ENCODE measurements around the gene CD200.
"Not testable (repeated sequence)": the region's sequence is repeated elsewhere in the genome, so short reads cannot be mapped to it uniquely, and the experiment has no call there.

The CD200 gene

DNA sequence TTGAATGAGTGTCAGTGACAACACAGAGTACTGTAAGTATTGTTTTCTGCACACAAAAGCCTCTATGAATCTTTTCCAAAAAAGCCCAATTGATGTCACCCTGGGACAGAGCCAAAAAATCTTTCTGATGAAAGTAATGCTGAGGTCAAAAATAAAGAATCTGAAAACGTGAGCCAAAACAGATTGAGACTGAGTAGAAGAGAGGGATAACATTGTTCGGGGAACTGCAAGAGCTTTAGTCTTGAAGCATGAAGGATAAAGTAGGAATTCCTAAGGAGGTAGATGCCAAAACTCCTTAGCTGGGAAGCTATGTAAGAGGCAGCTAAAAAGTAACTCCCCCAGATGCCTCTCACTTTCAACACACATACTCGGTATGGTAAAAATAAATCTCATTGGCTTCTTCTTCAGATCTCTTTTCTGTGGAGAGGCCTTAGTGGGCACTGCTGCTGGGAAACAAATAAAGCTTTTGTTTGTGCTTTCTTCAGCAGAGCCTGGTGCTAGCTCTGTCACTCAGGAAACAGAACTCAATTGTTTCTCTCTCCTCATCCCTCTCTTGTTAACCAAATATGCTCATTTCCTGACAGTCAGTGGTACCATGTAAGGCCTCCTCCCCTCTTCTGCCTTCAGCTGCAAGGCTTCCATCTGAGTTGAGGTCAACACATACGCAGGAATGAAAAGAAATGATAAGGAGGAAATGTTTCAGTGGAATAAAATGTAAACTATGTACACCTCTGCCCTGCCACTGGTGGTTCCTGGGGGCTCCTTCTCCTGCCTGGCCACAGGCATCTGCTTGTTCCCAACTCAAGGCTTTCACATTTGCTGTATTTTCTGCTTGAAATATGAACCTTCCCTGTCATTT lies 58.1 kb downstream of the CD200 start:
- peak; percentile 93 for DNase-seq (ENCODE audit: low spot score)

DNA sequence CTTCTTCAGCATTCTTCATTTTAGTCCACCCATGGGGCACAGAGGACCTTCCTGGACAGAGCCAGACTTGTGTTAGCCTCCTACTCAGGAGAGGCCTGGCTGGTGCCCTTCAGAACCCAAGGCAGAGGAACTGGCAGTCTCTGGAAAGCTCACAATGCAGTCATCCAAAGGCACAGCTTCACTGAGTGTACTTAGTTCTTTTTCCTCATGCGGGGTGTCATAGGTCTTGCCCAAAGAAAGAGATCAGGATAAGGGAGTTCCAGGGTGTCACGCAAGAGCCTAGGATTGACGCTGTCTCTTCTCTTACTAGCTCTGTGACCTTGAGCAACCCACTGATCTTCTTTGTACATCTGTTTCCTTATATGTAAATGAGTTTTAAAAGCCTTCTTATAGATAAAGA lies 58.7 kb downstream of the CD200 start:
- DNase-seq (ENCODE audit: low spot score) = no peak

DNA sequence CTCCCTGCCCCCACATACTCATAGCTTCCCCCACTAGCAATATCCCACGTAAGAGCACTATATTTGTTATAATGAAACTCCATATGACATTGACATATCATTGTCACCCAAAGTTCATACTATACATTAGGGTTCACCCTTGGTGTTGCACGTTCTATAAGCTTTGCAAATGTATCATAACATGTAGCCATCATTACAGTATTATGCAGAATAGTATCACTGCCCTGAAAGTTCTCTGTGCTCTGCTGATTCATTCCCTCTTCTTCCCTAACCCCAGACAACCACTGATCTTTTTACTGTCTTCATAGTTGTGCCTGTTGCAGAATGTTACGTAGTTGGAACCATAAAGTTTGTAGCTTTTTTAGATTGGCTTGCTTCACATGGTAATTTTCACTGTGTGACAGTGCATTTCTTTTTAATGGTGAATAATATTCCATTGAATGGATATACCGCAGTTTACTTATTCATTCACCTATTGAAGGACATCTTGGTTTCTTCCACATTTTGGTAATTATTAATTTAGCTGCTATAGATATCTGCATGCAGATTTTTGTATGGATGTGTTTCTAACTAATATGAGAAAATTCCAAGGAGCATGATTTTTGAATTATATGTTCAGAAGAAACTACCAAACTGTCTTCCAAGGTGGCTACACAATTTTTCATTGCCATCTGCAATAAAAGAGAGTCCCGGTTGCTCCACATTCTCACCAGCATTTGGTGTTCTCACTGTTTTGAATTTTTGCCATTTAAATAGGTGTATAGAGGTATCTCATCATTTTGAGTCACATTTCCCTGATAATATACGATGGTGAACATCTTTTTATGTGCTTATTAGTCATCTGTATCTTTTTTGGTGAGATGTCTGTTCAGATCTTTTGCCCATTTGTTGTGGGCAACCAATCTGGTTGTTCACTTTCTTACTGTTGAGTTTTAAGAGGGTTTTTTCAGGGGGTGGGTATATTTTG lies 59.7 kb downstream of the CD200 start:
- DNase-seq (ENCODE audit: low spot score) = no peak

DNA sequence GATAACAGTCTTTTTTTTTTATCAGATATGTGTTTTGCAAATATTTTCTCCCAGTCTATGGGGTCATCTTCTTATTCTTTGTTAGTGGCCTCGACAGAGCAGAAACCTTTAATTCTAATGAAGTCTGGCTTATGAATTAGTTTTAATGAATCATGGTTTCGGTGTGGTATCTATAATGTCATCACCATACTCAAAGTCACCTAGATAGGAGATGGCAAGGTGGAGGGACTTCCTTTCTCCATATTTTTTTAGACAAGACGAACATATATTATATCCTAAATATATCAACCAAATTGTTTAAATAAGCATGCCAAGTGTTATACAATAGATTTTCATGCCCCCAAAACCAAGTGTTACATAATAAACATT lies 60.4 kb downstream of the CD200 start:
- no peak for DNase-seq (ENCODE audit: low spot score)

DNA sequence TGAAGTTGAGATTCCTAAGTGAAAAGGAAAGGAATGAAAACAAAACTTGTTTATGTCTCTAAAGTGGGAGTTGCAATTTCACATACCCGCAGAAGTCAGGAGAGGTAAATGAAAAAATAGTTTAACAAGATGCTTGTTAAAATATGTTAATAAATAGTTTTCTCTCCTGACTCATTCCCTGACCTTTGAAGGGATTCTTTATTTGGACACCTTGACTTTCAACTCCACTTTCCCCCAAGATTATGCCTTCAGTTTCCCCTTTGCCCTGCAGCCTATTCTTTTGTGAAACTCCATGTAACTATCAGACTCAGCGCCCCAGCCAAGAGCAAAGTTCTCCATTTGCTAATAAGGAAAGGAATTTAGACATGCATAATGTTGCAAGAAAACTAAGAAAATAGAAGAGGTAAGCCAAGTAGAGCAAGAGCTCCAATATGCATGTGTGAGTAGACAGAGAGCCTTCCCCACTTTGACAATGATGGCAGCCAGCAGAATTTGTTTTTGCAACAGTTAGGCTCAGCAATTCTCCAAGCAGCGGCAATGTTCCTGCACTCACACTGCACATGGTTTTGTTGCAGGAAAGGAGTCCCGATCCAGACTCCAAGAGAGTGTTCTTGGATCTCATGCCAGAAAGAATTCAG lies 61.2 kb downstream of the CD200 start:
- no peak for DNase-seq (ENCODE audit: low spot score)

DNA sequence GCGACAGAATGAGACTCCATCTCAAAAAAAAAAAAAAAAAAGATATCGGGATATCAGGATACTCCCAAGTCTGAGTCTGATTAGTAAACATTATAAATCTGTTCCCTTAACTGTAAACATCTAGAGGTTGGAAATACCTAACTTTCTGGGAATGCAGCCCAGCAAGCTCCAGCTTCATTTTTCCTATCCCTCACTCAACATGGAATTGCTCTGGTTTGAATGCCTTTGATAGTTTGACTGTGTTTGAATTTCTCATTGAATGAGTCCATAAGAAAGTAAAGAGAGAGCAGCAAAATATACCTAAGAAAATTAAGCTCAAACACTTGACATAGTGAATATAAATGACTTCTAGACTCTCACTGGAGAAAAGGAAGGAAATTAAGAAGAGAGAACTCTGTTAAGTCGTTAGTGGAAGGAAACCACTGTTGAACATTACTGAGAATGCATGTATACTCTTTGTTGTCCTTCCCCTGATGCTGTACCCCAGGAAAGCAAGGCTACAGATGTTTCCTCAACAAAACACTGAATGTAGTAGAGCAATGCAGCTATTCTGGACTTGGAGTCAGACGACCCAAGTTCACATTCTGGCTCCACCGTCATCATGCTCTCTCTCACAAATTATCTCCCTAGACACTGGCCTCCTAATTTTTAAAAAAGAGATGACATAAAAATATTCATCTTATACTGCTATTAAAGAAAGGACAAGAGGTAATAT lies 62.4 kb downstream of the CD200 start:
- no peak for DNase-seq (ENCODE audit: low spot score)

DNA sequence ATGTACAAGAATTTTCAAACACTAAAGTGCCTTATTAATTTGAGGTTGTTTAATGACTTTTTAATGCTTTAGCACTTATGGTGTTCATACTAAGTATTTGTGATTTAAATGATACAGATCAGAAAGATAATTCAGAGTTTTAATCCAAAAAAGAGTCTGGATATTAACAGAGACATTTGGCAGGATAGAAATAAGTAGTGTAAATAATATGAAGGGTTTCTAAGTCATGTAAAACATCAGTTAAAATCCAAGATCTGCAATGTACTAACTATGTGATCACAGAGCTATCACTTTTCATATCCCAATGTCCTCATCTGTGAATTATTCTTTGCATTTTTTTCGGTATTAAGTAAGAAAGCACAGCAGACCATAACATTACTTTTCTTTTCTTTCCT lies 62.9 kb downstream of the CD200 start:
- no peak for DNase-seq (ENCODE audit: low spot score)

DNA sequence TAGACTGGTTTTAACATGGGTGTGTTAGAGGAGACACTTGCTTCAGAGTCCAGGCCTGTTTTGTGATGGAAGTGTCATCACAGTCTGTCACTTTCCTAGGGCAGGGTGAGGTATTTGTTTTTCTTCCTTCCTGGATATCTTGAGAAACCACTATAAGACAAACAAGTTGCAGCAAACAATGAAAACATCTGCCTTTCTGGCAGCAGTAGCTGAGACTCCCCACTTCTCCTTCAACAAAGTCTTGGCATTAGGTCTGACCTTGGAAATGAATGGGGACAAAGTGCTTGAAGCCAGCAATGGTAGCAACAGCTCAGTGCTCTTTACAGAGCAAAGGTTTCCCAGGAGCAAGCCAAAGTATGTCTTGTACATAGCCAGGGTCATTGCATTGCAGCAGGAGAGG lies 64.6 kb downstream of the CD200 start:
- DNase-seq (ENCODE audit: low spot score) = no peak

DNA sequence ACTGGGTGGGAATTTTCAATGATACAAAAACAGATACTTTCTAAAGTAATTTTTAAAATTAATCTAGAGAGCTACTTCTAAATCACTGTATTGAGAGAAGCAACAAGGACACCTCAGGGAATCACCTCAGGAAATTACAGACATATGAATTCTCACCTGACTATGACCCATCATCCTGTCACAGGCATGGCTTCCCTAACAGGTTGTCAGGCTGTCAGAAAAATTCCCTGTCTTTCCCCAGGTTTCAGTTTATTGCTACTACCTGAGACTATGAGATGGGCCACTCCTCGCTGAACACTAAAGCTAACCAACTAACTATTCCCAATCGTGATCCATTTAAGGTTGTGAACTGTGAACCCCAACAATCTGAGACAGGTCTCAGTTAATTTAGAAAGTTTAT lies 66.1 kb downstream of the CD200 start:
- DNase-seq (ENCODE audit: low spot score) = no peak

DNA sequence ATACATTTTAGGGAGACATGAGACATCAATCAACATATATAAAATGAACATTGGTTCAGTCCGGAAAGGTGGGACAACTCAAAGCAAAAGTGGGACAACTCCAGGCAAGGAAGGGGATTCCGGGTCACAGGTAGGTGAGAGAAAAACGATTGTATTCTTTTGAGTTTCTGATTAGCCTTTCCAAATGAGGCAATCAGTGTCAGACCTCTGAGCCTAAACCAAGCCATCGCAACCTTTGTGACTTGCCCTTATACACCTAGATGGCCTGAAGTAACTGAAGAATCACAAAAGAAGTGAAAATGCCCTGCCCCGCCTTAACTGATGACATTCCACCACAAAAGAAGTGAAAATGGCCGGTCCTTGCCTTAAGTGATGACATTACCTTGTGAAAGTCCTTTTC lies 66.6 kb downstream of the CD200 start:
- DNase-seq (ENCODE audit: low spot score) = not testable (repeated sequence)

DNA sequence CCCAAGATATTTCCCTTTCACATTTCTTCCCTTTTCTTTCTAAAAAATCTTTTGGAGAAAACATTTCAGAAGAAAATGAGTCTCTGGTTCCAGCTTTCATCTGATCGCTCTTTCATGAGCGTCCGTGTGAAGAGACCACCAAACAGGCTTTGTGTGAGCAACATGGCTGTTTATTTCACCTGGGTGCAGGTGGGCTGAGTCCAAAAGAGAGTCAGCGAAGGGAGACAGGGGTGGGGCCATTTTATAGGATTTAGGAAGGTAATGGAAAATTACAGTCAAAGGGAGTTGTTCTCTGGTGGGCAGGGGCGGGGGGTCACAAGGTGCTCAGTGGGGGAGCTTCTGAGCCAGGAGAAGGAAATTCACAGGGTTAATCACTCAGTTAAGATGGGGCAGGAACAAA lies 67.4 kb downstream of the CD200 start:
- not testable (repeated sequence) for DNase-seq (ENCODE audit: low spot score)

DNA sequence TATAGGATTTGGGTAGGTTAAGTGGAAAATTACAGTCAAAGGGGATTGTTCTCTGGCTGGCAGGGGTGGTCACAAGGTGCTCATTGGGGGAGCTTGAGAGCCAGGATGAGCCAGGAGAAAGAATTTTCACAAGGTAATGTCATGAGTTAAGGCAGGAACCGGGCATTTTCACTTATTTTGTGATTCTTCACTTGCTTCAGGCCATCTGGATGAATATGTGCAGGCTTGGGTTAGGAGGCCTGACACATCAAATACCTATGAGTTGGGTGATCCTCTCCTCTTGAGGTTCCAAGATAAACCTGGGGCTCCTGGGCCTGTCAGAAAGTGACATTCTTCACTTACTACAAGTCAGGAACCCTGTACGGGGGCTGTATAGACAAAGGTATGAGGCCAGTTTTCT lies 68.7 kb downstream of the CD200 start:
- no peak for DNase-seq (ENCODE audit: low spot score)

DNA sequence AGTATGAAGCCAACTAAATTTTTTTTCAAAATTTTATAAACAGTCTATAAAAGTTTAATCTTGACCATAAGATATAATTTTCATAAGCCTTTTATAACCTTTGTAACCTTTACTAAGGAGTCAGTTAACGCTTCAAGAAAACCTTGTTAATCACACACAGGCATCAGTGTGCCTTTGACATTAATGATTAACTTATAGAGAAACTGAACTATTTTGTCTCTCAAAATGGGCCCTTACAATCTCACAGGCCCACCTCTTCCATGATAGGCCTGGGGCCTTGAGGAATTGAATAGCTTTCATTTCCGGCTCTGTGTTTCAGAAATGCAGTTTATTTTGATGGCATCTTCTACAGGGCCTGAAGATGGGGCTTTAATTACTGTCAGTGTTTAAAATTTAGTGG lies 70.1 kb downstream of the CD200 start:
- DNase-seq (ENCODE audit: low spot score) = no peak

DNA sequence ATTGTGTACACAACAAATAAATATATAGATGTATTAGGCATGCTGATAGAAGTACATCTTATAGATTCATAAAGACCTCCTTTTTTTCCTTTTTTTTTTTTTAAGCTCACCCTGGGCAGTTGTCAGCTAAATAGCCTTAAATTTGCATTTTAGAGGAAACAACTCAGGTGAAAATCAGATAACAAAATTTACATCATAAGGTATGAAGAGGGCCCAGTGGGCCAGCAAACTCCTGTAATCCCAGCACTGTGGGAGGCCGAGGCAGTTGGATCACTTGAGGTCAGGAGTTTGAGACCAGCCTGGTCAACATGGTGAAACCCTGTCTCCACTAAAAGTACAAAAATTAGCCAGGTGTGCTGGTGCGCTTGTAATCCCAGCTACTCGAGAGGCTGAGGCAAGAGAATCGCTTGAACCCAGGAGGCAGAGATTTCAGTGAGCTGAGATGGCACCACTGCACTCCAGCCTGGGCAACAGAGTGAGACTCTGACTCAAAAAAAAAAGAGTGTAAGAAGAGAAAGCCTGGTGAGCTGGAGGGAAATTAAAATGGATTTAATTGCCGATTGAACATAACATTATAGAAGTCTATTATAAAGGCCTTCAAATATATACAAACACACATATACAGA lies 72.1 kb downstream of the CD200 start:
- not testable (repeated sequence) for DNase-seq (ENCODE audit: low spot score)

DNA sequence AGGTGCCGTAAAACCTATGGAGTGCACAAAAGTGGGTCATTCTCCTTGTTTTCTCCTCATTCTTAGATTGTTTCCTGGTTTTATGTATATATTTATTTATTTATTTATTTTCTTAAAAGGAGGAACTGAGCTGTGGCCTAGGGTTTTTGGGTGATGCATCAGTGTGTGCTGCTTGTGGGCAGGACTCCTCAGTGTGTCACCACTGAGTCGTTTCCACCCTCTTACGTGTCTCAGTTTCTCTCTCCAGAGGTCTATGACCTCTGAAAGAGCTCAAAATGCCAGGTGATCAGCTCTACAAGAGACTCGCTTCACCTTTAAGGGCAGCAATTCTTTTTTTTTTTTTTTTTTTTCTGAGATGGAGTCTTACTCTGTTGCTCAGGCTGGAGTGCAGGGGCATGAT lies 72.9 kb downstream of the CD200 start:
- DNase-seq (ENCODE audit: low spot score) = no peak

DNA sequence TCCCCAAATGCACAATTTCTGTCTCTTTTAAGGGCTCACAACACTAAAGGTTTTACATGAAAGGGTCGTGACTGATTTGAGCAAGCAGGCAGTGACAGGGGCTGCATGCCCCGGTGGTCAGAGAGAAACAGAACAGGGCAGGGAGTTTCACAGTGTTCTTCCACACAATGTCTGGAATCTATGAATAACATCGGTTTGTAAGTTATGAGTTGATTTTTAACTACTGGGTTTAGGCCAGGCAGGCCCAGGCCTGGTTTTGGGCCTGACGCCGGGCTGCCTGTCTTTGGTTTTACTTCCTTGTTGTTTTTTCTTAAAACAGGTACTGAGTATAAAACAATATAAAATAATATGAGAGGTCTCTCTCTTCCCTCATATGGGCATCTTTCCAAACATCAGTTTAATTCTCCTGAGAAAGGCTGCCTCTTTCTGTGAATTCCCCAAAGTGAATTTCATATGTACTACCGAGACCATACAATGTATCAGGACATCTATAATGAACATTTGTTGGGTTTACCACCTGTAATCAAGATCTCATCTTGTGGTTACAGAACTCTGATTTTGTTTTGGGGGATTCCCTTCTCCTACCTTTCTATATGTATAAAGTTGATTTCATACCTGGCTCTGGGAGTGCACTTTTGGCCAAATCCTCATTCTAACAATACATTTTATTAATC lies 74.4 kb downstream of the CD200 start:
- DNase-seq (ENCODE audit: low spot score) = no peak

DNA sequence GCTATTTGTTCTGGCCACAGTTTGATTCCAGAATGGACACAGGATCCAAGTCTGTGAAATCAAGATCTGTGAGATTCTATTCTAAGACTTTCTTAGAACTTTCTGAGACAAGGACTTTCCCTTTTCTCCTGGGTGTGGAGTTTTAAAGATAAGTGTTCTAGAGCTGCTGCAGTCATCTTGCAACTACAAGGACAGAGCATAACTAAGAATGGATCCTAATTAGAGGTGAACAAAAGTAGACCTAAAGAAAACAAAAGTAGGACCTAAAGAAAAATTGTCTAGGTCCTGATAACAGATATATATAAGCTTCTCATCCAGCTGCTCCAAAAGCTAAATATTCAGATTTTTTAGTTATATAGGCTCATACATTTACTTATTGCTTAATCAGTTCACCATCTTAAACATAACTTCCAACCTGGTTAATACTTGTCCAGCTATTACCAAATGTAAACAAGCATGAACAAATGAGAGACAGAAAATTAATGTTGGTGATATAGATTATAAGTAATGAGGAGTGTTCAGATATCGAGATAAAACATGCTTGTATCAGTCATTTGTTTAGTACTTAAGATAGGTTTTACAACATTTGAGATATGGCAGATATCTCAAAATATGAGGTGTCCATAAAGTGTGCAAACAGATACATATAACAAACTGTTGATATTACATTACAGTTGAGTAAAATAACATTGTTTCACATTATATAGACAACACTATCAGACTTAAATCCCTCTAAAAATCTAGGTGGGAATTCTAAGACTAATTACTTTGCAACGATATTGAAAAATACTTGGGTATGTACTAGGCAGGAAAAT lies 75.1 kb downstream of the CD200 start:
- DNase-seq (ENCODE audit: low spot score) = no peak

DNA sequence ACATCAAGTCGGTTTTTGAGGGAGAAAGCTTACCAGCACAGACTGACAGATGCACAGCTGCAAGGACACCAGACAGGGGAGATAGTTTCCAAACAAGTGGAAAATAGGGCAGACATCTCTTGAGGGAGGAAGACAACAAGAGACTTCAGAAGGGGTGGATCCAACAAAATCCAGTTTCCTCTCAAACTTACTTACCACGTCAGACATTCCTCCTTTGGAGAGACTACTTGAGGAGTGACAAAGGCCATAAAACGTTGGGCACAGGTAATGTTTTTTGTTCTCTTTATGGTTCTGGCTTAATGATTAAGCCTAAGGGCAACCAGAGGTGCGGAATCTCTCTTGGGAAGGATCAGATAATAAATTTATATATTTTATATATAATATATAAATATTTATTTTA lies 76.1 kb downstream of the CD200 start:
- DNase-seq (ENCODE audit: low spot score) = no peak

DNA sequence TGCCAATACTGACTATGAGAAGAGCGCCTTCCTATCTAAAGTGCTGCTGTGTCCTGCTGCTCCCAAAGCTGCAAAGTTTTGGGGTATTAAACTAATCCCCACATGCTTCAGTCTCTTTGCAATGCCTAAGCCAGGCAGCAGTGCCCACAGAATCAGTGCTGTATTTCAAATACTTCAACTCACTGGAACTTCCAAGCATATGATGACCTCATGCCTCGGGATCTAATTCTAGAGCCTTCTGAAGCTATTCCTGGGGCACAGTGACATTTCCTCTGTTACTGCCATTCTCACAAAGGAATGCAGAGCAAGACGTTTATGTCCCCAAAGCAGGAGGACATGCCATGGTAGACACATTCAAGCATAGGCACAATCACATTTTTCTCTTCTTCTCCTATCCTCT lies 78.5 kb downstream of the CD200 start:
- no peak for DNase-seq (ENCODE audit: low spot score)

Measured in putamen (tissue), 1 donor.